ENCODE measurements around the gene TMOD3. TPM values are rescaled to one million over a fixed set of nuclear protein-coding genes. Genes with fewer than 3 reads are reported as not detected.

Gene TMOD3
- total RNA-seq, 1 donor from 2014 or later = 40.9 TPM

- DNase-seq (ENCODE audit: low spot score) = no peak
Observed at GRCh38 chr15:51825698-51826097, 3.8 kb upstream of the TMOD3 start.

GRCh38 chr15:51828621-51829375 is 655 bp upstream of the TMOD3 start:
- no peak for DNase-seq (ENCODE audit: low spot score)

- DNase-seq (ENCODE audit: low spot score) = no peak
Observed at GRCh38 chr15:51830276-51830806, 888 bp downstream of the TMOD3 start.

- DNase-seq (ENCODE audit: low spot score) = no peak
Observed at GRCh38 chr15:51833772-51834171, 4.3 kb downstream of the TMOD3 start.

GRCh38 chr15:51837792-51838251 is 8.4 kb downstream of the TMOD3 start:
- DNase-seq (ENCODE audit: low spot score) = no peak

GRCh38 chr15:51838270-51838669 is 8.8 kb downstream of the TMOD3 start:
- no peak for DNase-seq (ENCODE audit: low spot score)

GRCh38 chr15:51840692-51841091 is 11.2 kb downstream of the TMOD3 start:
- DNase-seq (ENCODE audit: low spot score) = no peak

GRCh38 chr15:51841406-51842040 is 12.1 kb downstream of the TMOD3 start:
- no peak for DNase-seq (ENCODE audit: low spot score)

GRCh38 chr15:51842265-51842664 is 12.8 kb downstream of the TMOD3 start:
- no peak for DNase-seq (ENCODE audit: low spot score)

GRCh38 chr15:51842852-51843737 is 13.6 kb downstream of the TMOD3 start:
- DNase-seq (ENCODE audit: low spot score) = no peak

- no peak for DNase-seq (ENCODE audit: low spot score)
Observed at GRCh38 chr15:51844747-51845426, 15.4 kb downstream of the TMOD3 start.

GRCh38 chr15:51846066-51846462 is 16.6 kb downstream of the TMOD3 start:
- DNase-seq (ENCODE audit: low spot score) = no peak

- no peak for DNase-seq (ENCODE audit: low spot score)
Observed at GRCh38 chr15:51846463-51847230, 17.2 kb downstream of the TMOD3 start.

GRCh38 chr15:51848811-51849210 is 19.4 kb downstream of the TMOD3 start:
- no peak for DNase-seq (ENCODE audit: low spot score)

- DNase-seq (ENCODE audit: low spot score) = no peak
Observed at GRCh38 chr15:51849860-51850259, 20.4 kb downstream of the TMOD3 start.

GRCh38 chr15:51853998-51854397 is 24.5 kb downstream of the TMOD3 start:
- DNase-seq (ENCODE audit: low spot score) = no peak

GRCh38 chr15:51855612-51856011 is 26.2 kb downstream of the TMOD3 start:
- DNase-seq (ENCODE audit: low spot score) = no peak

GRCh38 chr15:51856714-51857380 is 27.4 kb downstream of the TMOD3 start:
- DNase-seq (ENCODE audit: low spot score) = no peak

- DNase-seq (ENCODE audit: low spot score) = no peak
Observed at GRCh38 chr15:51861557-51862359, 32.3 kb downstream of the TMOD3 start.
